ENCODE data around the gene SBF2. TPM values are rescaled to one million over a fixed set of nuclear protein-coding genes. Genes with fewer than 3 reads are reported as not detected.

The SBF2 gene
- polyA plus RNA-seq, 1 donor (not counting 4 experiments of a cell fraction or from before 2014, with no cell fraction given), result 24.5 TPM

DNA sequence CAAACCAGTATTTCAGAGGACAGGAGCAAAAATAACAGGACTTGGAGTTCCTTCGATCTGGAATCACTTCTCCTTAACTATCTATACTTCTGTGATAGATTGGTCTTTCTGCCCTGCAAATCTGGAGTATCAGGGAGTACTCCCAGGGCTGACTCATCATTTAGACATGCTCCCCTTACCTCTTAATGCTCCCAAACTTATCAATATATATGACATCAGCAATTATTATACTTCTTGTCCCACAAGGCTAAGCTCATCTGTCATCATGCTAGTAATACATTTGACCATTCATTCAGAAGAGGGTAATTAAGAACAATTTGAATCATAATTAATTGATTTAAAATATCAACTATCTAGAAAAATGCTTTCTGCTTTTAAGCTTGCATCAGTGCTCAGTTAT is 466.3 kb downstream of the SBF2 start:
- Histone ChIP-seq H3K9ac (ENCODE audit: control insufficient read depth, extremely low read depth, insufficient read depth, low read length) (no peak overlapping the region), H3K27me3 (ENCODE audit: control insufficient read depth, extremely low read depth, insufficient read depth, low read length) (no peaks in the 10 kb centered on the region), H3K36me3 (ENCODE audit: control insufficient read depth in 2 of 2, extremely low read depth in 1 of 2, insufficient read depth in 2 of 2, low read length in 2 of 2) (peaks cover 0 to 3% of the 10 kb centered on the region in 2 experiments), H3K79me2 (ENCODE audit: control insufficient read depth, insufficient read depth, low read length) (no peaks in the 10 kb centered on the region), H2AFZ (ENCODE audit: control insufficient read depth, low read length) (no peak overlapping the region), H3K4me1 (ENCODE audit: control insufficient read depth, extremely low read depth, insufficient read depth, low read length) (peaks cover 16% of the 10 kb centered on the region), H4K20me1 (ENCODE audit: control insufficient read depth, extremely low read depth, insufficient read depth, low read length) (no peaks in the 10 kb centered on the region), H3K9me3 (ENCODE audit: control insufficient read depth, low read depth, low read length) (no peaks in the 10 kb centered on the region), H3K4me3 (ENCODE audit: control insufficient read depth in 2 of 3, extremely low read depth in 1 of 3, insufficient read depth in 2 of 3, low read depth in 1 of 3, low read length in 3 of 3) (no peak overlapping the region), H3K27ac (ENCODE audit: control insufficient read depth, insufficient read depth, low read length) (no peak overlapping the region), H3K9me1 (ENCODE audit: control insufficient read depth, extremely low read depth, insufficient read depth, low read length) (no peaks in the 10 kb centered on the region), H3K4me2 (ENCODE audit: control insufficient read depth, extremely low read depth, insufficient read depth, low read depth, low read length) (no peak overlapping the region)
- DNase-seq (ENCODE audit: low read depth, low spot score), result no peak
- dilution Hi-C loops (cut with MboI; ENCODE audit: extremely low pct_ligation_motif_present, low sequenced_read_pairs), result no loop called here
- FAIRE-seq, result no peak
- TF ChIP-seq, protein P1, sequence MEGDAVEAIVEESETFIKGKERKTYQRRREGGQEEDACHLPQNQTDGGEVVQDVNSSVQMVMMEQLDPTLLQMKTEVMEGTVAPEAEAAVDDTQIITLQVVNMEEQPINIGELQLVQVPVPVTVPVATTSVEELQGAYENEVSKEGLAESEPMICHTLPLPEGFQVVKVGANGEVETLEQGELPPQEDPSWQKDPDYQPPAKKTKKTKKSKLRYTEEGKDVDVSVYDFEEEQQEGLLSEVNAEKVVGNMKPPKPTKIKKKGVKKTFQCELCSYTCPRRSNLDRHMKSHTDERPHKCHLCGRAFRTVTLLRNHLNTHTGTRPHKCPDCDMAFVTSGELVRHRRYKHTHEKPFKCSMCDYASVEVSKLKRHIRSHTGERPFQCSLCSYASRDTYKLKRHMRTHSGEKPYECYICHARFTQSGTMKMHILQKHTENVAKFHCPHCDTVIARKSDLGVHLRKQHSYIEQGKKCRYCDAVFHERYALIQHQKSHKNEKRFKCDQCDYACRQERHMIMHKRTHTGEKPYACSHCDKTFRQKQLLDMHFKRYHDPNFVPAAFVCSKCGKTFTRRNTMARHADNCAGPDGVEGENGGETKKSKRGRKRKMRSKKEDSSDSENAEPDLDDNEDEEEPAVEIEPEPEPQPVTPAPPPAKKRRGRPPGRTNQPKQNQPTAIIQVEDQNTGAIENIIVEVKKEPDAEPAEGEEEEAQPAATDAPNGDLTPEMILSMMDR (optimal IDR thresholded peaks at IDR 0.05 in 1 of 3, IDR thresholded peaks at IDR 0.05 in 1 of 3, conservative IDR thresholded peaks at IDR 0.05 in 1 of 3; ENCODE audit: extremely low read depth in 1 of 3, insufficient read depth in 2 of 3, low read length in 3 of 3), result no peak
- TF ChIP-seq EZH2 (IDR thresholded peaks at IDR 0.05; ENCODE audit: low read length), result no peak

DNA sequence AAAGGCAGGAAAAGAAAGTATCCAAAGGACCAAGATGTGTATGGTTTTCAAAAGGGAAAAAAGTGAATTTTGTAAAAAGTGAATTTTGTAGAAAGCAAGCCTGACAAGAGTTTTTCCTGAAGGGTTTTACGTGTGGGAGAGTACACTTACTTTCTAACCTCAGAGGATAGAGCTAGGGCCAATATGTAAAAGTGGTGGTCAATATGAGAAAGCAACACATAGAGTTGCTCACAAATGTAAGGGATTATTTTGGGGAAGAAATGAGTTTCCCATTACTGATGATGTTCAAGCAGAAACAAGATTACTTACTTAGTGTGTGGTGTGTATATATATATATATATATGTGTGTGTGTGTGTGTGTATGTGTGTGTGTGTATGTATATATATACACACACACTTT is 467.6 kb downstream of the SBF2 start:
- Histone ChIP-seq H3K9me3 (ENCODE audit: control insufficient read depth, low read depth, low read length) (no peaks in the 10 kb centered on the region), H3K9ac (ENCODE audit: control insufficient read depth, extremely low read depth, insufficient read depth, low read length) (no peak overlapping the region), H3K9me1 (ENCODE audit: control insufficient read depth, extremely low read depth, insufficient read depth, low read length) (no peaks in the 10 kb centered on the region), H4K20me1 (ENCODE audit: control insufficient read depth, extremely low read depth, insufficient read depth, low read length) (no peaks in the 10 kb centered on the region), H3K4me1 (ENCODE audit: control insufficient read depth, extremely low read depth, insufficient read depth, low read length) (peaks cover 17% of the 10 kb centered on the region), H3K4me3 (ENCODE audit: control insufficient read depth in 2 of 3, extremely low read depth in 1 of 3, insufficient read depth in 2 of 3, low read depth in 1 of 3, low read length in 3 of 3) (no peak overlapping the region), H3K27ac (ENCODE audit: control insufficient read depth, insufficient read depth, low read length) (no peak overlapping the region), H3K36me3 (ENCODE audit: control insufficient read depth in 2 of 2, extremely low read depth in 1 of 2, insufficient read depth in 2 of 2, low read length in 2 of 2) (peaks cover 0 to 3% of the 10 kb centered on the region in 2 experiments), H3K4me2 (ENCODE audit: control insufficient read depth, extremely low read depth, insufficient read depth, low read depth, low read length) (no peak overlapping the region), H3K79me2 (ENCODE audit: control insufficient read depth, insufficient read depth, low read length) (no peaks in the 10 kb centered on the region), H3K27me3 (ENCODE audit: control insufficient read depth, extremely low read depth, insufficient read depth, low read length) (no peaks in the 10 kb centered on the region), H2AFZ (ENCODE audit: control insufficient read depth, low read length) (no peak overlapping the region)
- DNase-seq (ENCODE audit: low read depth, low spot score), result no peak
- FAIRE-seq, result no peak
- dilution Hi-C loops (cut with MboI; ENCODE audit: extremely low pct_ligation_motif_present, low sequenced_read_pairs), result no loop called here
- TF ChIP-seq EZH2 (IDR thresholded peaks at IDR 0.05; ENCODE audit: low read length), result no peak
- TF ChIP-seq, protein P1 (optimal IDR thresholded peaks at IDR 0.05 in 1 of 3, IDR thresholded peaks at IDR 0.05 in 1 of 3, conservative IDR thresholded peaks at IDR 0.05 in 1 of 3; ENCODE audit: extremely low read depth in 1 of 3, insufficient read depth in 2 of 3, low read length in 3 of 3), result no peak

Data from keratinocyte (primary cell).